Kidney glomerular epithelial cell (primary cell): Measurements from ENCODE around the gene BCKDHB.

Experiments
- DNase-seq: peaks from one replicate; lab custom pipeline; 2025; lab: John Stamatoyannopoulos, UW

Gene BCKDHB

GRCh38 chr6:80331974-80332373 lies 225.5 kb downstream of the BCKDHB start:
- no peak for DNase-seq

- no peak for DNase-seq
Observed at GRCh38 chr6:80333342-80333741, 226.9 kb downstream of the BCKDHB start.

- DNase-seq = no peak
Observed at GRCh38 chr6:80335121-80335531, 228.7 kb downstream of the BCKDHB start.

- no peak for DNase-seq
Observed at GRCh38 chr6:80336911-80337310, 230.4 kb downstream of the BCKDHB start.

GRCh38 chr6:80338201-80338836 lies 231.8 kb downstream of the BCKDHB start:
- peak; percentile 8 for DNase-seq

- no peak for DNase-seq
Observed at GRCh38 chr6:80339421-80339820, 232.9 kb downstream of the BCKDHB start.

- no peak for DNase-seq
Observed at GRCh38 chr6:80340280-80340679, 233.8 kb downstream of the BCKDHB start.

- DNase-seq = no peak
Observed at GRCh38 chr6:80340686-80341085, 234.2 kb downstream of the BCKDHB start.

GRCh38 chr6:80341330-80341729 lies 234.9 kb downstream of the BCKDHB start:
- DNase-seq = no peak

- DNase-seq = no peak
Observed at GRCh38 chr6:80343511-80343910, 237.0 kb downstream of the BCKDHB start.

- no peak for DNase-seq
Observed at GRCh38 chr6:80347101-80347500, 240.6 kb downstream of the BCKDHB start.

GRCh38 chr6:80348263-80348662 lies 241.8 kb downstream of the BCKDHB start:
- no peak for DNase-seq

- DNase-seq = no peak
Observed at GRCh38 chr6:80356000-80356399, 249.5 kb downstream of the BCKDHB start.

GRCh38 chr6:80356545-80356944 lies 250.1 kb downstream of the BCKDHB start:
- DNase-seq = no peak

GRCh38 chr6:80357081-80357480 lies 250.6 kb downstream of the BCKDHB start:
- DNase-seq = no peak

GRCh38 chr6:80357674-80358073 lies 251.2 kb downstream of the BCKDHB start:
- DNase-seq = no peak

- DNase-seq = no peak
Observed at GRCh38 chr6:80363501-80364122, 257.1 kb downstream of the BCKDHB start.

- no peak for DNase-seq
Observed at GRCh38 chr6:80364149-80364548, 257.7 kb downstream of the BCKDHB start.

GRCh38 chr6:80366051-80366450 lies 259.6 kb downstream of the BCKDHB start:
- DNase-seq = no peak

- no peak for DNase-seq
Observed at GRCh38 chr6:80366714-80367113, 260.2 kb downstream of the BCKDHB start.

GRCh38 chr6:80376411-80376810 lies 269.9 kb downstream of the BCKDHB start:
- DNase-seq = no peak

GRCh38 chr6:80380566-80380965 lies 274.1 kb downstream of the BCKDHB start:
- no peak for DNase-seq

GRCh38 chr6:80382811-80383210 lies 276.3 kb downstream of the BCKDHB start:
- DNase-seq = no peak

- no peak for DNase-seq
Observed at GRCh38 chr6:80388507-80388906, 282.0 kb downstream of the BCKDHB start.
